Activated CD4-positive, alpha-beta T cell treated with anti-CD3 and anti-CD28 coated beads, Interleukin-2, amount 50 U/mL, for 48 hours (primary cell): ENCODE measurements around the gene RPS24.
"Not testable (repeated sequence)": the region's sequence is repeated elsewhere in the genome, so short reads cannot be mapped to it uniquely, and the experiment has no call there.

Experiments
- DNase-seq, 2 experiments: peaks; one replicate each; pipeline ENCODE4 v3.0.0-alpha.2; 2020

RPS24 gene

DNA sequence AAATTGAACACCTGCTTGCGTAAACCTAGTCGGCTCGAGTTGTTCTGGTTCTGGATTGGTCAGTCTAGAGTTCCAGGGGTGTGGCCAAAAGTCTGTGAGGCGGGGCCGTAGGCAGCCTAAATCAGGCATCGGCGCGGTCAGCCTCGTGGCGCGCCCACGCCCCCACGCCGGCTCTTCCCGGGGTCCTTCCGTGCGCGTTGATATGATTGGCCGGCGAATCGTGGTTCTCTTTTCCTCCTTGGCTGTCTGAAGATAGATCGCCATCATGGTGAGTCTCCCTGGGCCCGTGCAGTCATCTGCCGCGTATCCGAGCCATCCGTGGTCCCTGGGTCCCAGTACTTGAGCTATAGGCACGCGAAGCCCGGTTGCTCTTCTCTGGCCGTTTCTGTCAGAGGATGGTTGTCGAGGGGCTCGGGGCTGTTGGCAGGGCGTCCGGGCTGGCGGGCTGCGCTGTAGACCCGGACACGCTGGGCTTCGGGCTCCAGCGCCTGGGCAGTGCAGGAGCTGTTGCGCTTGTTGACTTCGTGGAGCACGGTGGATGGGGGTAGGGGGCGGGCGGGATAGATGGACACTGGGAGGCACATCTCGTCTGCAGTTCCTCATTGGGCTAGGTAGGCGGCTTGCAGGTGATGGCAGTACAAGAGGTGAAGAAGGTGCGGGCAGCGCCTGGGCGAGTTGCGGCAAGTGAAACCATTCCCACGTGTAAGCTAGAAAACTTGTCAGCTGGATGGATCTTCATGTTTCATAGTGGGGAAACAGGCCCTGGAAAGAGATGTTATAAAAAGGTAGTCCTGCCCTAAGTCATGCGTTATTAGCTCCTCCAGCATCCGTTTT lies at the start of gene RPS24:
Gene RPS24, plus strand, starts transcription at position 227 of the 834 bp plus-strand sequence. Its CDS starts 39 bp downstream, at position 266.
- peak; percentile 95 to 97 for DNase-seq

DNA sequence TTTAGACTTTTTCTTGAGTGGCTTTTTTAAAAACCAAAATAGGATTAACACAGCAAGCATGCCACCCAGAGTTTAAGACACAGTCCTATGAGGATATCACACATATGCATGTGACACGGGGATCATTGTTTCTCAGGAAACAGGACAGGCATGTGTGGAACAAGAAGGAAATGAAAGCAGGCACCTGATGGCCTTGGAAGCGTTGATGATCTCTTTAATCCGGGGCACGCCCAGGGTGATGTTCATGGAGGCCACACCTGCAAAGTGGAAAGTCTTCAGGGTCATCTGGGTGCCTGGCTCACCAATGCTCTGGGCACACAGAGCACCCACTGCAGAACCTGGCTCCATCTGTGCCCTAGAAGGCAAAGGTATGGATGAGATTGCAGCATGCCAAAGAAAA lies 48.7 kb upstream of the RPS24 start:
- DNase-seq: no peak

DNA sequence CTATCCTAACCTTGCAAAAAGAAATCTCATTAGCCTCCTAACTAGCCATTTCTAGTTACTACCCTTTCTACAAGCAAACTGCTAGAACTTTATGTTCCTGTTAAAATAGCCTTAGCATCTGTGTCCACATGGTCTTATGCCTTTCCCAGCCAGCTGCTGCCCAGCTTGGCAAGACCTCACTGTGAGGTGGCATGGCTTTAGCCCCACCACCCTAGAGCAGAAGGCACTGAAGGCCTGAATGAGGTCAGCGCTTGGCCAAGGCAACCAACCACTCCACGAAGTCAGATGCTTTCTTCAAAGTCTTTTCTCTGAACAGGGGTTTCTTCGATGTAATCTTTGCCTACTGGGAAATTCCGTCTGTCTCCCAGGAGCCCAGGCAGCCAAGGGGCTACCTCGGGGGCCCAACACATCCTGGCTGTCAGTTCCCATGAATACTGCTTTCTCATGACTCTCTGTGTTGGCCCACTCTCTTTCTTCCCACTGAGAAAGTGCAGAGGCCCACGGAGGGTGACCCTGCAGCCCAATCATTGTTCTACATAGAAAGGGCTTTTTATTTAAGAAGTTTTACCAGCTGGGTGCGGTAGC lies 45.9 kb upstream of the RPS24 start:
- DNase-seq: no peak

- no peak for DNase-seq
Observed at GRCh38 chr10:77989081-77989724, 44.5 kb upstream of the RPS24 start.

- no peak for DNase-seq
Observed at GRCh38 chr10:77993620-77994019, 40.0 kb upstream of the RPS24 start.

- DNase-seq: not testable (repeated sequence)
Observed at GRCh38 chr10:77998780-77999179, 34.9 kb upstream of the RPS24 start.

DNA sequence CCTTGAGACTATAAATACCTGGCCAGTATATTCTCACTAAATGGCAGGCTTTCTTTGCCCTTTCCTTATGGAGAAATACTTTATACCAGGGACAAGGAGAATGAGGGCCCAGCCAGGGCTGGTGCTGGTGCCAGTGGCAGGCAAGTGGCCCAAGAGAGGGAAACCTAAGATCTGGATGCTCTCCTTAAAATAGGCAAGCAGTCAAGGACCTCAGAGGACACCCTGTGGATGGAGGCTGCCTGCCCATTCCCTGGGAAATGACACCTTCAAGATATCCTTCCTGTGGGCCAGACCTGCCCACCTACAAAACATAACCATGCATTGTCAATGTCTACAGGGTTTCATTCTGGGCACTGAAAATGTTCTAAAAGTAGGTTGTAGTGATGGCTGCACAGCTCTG lies 33.5 kb upstream of the RPS24 start:
- no peak for DNase-seq

DNA sequence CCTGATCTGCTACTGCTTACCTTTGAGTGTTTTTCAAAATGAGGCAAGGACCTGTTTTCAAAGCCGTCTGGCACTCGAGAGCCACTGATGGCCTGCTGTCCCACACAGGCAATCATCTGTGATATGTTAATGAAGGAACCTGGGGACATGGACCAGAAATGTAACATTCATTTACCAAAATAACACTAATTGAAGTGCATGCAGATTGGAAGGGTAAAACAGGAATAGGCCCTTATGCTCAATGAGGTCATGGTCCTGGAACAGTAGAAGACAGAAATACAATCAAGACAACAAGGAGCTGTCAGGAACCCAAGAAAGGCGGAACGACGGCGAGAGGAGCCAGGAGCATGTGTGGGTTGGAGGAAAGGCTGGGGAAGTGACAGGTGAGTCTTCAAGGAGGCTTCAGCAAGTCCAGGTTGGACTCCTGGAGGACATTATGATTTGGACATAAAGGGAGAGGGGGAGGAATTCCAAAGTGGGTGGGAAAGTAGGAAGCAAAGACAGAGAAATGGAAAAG lies 32.6 kb upstream of the RPS24 start:
- DNase-seq: no peak

- no peak for DNase-seq
Observed at GRCh38 chr10:78002541-78003288, 30.9 kb upstream of the RPS24 start.

DNA sequence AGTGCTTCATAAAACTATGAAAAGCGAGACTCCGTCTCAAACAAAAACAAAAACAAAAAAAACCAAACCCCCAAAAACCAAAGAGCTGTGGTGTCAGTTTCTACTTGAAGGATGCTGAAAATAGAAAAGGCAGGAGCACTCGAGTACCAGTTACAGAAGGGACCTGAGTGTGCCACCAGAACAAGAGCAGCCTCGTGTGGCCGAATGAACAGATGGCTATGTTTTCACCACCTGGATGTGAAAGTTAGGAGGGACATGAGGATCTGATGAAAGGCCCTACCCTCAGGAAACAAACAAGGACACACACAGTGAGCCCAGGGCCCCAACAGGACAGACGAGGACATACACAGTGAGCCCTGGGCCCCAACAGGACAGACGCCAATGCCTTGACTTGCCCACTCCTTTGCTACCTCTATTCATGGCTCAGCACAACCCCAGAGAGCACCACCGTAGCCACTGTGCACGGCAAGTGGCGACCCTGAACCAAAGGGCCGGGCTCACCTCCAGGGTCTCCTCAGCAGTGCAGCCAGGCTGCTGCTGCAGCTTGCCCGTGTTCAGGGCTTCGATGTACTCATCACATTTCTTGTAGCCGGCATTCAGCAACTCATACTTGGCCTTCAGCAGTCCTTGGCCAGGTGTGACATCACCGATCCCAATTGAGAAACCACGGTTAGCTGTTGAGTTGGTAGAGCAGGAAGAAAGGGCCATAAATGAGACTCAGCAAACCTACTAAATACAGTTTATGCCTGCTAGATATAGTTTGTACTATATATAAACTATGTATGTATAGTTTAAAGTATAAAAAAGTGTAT lies 29.2 kb upstream of the RPS24 start:
- DNase-seq: no peak

GRCh38 chr10:78007172-78007571 lies 26.5 kb upstream of the RPS24 start:
- no peak for DNase-seq

DNA sequence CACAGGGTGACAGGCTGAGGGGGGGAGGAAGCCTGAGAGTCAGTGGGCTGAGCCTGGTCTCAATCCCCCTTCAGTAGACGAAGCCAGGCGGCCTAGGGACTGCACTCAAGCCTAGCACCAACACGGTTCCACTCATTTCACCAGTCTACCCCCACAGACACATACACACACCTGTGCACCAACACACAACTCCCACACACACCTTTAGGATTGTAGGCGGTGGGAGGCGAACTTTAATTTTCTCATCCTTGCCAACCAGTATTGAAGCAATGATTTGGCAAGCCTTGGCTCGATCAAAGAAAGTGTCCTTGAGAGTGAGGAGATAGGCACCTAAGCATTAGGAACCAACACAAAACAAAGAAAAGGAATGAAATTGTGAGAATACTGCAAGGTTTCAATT lies 24.0 kb upstream of the RPS24 start:
- DNase-seq: no peak

- no peak for DNase-seq
Observed at GRCh38 chr10:78010278-78010677, 23.4 kb upstream of the RPS24 start.

GRCh38 chr10:78011065-78011464 lies 22.6 kb upstream of the RPS24 start:
- DNase-seq: no peak

DNA sequence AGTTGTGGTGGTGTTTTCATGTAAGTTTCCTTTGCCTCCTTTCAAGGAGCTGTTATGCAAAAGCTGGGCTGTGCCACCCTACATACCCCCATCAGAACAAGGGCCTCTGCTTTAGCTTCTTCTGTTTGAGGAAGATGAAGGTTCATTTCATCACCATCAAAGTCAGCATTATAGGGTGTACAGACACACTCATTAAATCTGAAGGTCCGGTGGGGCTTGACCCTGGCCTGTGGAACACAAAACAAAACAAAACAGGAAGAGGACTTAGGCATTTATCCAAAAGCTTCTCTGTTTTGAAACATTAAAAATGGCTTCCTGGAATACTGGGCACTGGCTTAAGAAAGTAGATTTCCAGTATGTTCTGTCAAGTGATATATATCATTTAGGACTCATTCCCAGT lies 20.1 kb upstream of the RPS24 start:
- DNase-seq: no peak

GRCh38 chr10:78015546-78015945 lies 18.1 kb upstream of the RPS24 start:
- DNase-seq: no peak

GRCh38 chr10:78017856-78018255 lies 15.8 kb upstream of the RPS24 start:
- no peak for DNase-seq

DNA sequence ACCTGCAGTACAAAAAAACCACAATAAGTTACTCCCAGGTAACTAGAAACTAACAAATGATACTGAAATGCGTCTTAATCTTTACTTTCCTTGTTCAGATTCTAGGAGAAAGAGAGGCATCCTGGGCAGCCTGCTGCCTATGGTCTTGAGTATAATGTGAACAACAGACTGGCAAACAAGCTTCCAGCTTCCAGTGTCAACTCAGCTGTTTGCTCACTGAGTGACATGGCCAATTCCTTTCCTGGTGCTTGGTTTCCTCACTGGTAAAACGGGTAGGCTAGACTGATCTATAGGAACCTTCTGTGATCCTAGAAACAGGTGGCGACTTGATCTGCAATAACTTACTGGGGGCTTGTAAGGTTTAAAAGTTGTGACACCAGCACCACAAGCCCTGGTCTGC lies 14.4 kb upstream of the RPS24 start:
- DNase-seq: no peak

GRCh38 chr10:78021201-78021600 lies 12.5 kb upstream of the RPS24 start:
- no peak for DNase-seq

GRCh38 chr10:78023741-78024140 lies 9.9 kb upstream of the RPS24 start:
- no peak for DNase-seq

- DNase-seq: no peak
Observed at GRCh38 chr10:78025685-78026364, 7.8 kb upstream of the RPS24 start.
